NCI-H2196 (cell line): Measurements from ENCODE around the gene NTRK2.

Source experiments
- DNase-seq: peaks from one replicate; lab custom pipeline; 2025; ENCODE audit not compliant: unreplicated experiment; lab: John Stamatoyannopoulos, UW

NTRK2 gene

DNA sequence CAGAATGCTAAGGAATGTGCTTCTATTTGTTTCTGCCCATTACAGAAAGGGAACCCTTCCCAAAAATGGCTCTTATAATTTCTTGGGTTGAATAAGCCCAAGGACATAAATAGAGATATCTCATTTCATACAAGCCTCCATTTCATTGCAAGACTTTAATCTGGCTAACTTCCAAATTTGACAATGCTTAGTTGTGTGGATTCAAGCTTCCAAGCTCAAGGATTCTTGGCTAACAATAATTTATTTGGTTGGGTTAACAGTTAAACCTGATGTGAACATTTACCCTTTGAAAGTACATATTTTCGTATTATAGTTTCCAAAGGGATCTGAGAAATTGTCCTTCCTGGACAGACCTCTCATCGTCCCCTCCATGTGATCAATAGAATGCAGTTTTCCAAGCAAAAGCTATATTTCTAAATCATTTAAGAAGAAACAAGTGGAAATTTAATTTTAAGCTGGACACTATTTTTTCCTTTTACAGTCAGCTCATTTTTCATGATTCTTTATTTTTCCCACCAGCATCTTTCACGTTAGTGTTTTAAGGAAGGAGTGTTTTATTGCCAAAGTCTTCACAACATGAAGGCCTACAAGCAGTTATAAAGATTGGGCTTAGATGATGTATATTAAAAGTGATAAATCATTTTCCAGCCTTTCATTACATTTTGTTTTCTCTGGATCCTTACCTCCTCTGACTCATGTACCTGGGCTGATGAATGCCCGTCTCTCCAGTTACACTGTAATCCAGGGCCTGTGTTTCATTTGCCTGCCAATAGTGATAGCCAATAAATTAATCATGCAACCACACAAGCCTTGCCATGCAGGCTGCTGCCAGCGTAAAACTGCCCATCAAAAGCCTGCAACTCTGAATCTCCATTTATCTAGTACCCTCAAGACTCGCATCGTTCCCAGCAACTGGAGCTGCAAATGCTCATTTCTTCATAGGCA, 176.7 kb downstream of the NTRK2 start:
- DNase-seq = no peak

DNA sequence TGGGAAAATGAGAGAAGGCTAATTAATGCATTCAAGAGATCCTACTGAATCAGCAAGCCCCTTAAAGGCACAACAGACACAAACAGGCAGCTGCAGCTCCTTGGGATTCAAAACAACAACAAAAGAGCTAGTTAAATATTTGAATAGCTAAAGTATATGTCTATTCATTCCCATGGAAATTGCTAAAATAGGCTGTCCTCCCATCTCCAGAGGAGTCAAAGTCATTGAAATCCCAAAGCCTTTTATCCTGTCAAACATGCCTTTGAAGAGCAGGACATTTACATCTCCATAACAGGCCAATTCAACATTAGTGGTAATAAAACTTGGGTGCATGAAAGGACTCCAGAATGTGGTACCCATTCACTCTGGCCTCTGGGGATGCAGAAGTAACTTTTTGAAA, 177.4 kb downstream of the NTRK2 start:
- DNase-seq = no peak

DNA sequence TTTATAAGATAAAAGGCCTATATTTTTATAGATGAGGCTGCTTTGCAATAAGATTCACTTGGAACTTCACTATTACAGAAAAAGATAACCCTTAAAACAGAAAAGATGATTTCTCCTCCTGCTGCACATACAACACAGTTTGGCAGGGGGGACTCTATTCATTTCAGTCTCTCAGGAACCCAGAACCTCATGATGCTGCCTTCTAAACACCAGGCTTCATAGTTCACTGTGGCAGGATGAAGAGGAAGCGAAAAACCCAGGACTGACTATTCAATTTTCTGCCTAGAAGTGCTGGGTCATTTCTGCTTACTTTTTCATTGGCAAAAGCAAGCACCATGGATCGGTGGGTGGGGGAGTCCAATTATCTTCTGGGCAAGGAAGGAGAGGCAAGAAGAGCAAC, 179.5 kb downstream of the NTRK2 start:
- no peak for DNase-seq

DNA sequence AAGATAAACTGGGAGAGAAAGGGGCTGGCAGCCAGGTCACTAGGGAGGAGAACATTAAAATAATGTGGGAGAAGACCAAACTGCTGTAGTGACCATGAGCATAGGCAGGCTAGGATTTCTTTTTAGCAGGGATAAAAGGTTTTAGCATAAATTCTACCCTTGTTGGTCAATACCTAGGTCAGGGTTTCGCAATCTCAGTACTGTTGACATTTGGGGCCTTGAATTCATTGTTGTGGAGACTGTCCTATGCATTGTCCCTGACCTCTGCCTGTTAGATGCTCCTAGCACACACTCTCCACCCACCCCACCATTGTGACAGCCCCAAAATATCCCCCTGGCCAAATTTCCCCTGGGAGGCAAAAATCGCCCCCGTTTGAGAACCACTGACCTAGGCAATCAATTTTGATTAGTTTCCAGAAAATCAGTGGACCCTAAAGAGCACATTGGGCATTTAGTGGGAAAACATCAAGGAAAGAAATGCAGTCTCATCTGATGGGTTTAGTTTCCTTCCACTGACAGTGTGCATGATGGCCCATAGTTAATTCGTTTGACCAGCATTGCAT, 181.4 kb downstream of the NTRK2 start:
- no peak for DNase-seq

DNA sequence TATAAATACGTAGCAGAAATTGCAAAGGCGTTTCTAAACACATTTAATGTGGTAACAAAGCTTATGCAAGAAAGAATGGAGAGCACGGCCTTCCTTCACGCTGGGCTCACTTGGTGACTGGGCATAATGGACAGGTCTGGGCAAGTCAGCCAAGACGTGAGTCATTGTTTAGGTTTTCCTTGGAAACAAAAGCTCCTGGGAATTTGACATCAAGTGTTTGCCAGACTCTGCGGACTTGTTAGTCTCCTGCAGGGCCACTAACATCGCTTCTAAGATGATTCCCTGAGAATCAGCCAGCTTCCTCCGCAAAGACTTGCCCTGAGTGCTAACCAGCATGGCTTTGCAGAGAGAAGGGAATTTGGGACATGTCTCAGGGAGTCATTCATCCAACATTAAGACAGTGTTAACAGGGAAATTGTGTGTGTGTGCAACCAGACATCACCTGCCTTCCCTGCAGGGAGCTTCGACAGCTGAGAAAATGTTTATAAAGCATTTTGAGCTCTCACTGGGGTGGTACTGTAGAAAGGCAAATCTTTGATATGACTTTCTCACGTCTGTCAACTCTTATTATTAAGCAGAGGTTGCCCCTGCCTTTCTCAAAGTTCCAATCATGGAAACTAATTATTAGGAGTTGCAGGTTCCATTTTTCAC, 182.5 kb downstream of the NTRK2 start:
- no peak for DNase-seq

DNA sequence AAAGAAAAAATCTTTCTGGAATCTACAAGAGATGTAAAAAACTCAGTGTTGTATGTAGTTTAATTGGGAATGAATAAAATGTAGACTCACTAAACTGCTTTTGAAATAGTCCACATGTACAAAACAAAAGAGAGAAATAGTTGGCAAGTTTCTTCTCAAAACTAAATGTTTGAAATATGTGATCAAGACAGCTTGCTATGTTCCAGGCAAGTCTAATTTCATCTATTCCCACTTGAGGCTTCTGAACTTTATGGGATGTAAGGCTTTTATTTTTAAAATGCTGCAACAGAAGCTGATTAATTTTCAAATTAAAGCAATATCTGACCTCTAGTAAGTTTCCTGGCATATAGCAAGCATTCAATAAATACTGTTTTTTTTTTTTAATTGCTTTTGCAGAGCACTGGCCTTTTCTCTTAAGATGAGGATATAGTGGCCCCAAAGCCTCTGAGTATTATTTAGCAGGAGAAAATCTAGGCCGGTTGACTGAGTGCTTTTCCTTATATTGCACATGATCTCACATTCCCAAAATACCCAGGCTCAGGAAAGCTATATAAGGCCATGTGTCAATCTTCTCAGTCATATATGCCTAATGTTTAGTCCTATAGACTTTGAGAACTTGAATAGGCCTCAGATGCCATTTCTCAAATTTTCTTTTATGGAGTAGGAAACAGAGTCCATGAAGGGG, 183.2 kb downstream of the NTRK2 start:
- no peak for DNase-seq

GRCh38 chr9:84856181-84856632, 186.7 kb downstream of the NTRK2 start:
- no peak for DNase-seq

DNA sequence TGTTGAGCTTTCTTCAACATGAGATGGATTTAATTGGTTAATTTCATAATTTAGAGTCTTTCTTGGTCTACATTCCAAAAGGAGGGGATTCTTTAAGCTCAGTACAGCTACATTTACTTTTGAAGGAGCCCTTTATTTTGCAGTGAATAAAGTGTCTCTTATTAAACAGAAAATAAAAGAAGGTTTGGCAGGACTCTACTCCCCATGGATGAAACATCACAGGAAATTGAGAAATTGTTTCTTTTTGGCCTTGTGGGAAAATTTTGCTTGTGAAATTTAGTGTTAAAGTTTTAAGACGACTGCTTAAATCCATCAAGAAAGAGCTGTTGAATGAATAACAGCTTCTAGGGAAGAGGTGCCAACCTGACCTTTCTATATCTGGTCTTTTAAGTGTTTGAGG, 187.7 kb downstream of the NTRK2 start:
- DNase-seq = no peak

- no peak for DNase-seq
Measured at GRCh38 chr9:84858364-84858763, 188.8 kb downstream of the NTRK2 start.

GRCh38 chr9:84860249-84861115, 191.0 kb downstream of the NTRK2 start:
- no peak for DNase-seq

DNA sequence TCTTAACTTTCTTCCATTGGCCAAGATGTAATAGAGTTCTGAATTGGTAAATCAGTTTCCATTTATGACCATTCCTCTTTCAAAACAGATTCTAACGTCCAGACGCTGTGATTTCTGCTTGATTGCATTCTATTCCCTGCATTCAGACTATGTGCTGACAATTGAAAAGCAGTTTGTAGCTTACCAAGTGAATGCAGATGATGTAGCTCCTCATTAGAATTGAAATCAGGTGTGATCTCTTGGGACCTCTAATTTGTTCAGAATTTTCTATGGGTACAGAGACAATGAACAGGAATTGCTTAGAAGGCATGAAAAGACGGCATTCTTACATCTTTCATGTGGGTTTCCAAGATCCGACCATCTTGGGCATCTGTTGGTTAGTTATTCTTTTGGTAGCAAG, 191.9 kb downstream of the NTRK2 start:
- DNase-seq = no peak

DNA sequence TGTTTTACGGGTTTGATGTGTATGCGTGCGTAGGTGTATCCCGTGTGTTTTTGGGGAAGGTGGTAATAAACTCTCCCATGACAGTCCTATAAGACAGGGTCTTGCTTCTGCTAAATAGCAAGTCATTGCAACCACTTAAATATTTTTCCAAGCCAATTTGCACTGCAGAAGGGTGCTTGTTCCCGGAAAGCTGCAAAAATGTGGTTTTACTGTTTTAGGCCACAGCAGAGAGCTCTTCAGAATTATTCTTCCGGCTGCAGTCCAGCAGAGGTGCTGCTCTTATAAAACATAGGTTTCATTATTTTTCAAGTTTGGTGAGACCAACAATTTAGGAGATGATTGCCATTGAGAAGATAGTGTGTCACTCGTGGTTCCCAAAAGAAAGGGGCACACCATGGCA, 192.8 kb downstream of the NTRK2 start:
- DNase-seq = no peak

GRCh38 chr9:84862810-84863287, 193.3 kb downstream of the NTRK2 start:
- no peak for DNase-seq

GRCh38 chr9:84863372-84863771, 193.8 kb downstream of the NTRK2 start:
- no peak for DNase-seq

- no peak for DNase-seq
Measured at GRCh38 chr9:84866396-84867175, 197.1 kb downstream of the NTRK2 start.

GRCh38 chr9:84867186-84867585, 197.7 kb downstream of the NTRK2 start:
- no peak for DNase-seq

DNA sequence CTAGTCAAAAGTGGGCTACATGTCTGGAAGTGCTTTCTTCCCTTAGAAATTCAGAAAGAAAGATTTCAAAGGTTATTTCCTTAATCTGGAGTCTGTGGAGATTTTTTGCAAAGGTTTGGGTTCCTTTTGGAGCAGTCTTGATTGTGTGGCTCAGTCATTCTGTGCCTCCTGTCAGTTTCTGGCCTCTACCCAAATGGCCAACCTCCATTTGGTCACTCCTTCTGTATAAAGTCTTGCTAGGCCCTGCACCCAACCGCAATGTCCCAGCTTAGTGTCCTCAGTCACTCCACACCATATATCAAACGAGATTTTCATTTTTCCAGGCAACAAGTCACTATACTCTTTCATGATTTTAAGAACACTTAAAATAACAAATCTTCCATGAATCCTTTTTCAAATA, 199.6 kb downstream of the NTRK2 start:
- DNase-seq = no peak

DNA sequence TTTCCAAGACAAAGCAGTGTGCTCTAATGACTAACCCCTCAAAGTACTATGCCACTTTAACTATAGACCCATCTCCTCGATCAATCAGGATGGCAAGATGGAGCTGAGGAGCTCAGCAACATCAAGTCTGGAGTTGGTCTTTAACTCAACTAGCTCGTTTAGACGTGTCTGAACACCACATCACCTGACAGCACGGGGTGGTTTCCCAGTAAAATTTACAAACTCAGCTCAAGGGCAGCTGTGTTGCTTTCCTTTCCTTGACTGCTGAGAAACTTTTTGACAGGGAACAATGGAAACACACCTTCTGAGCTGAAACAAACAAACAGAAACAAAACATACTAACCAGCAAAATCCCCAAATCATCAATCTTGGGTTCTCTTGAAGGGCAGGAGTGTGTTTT, 202.5 kb downstream of the NTRK2 start:
- DNase-seq = no peak

- no peak for DNase-seq
Measured at GRCh38 chr9:84874022-84874421, 204.5 kb downstream of the NTRK2 start.

DNA sequence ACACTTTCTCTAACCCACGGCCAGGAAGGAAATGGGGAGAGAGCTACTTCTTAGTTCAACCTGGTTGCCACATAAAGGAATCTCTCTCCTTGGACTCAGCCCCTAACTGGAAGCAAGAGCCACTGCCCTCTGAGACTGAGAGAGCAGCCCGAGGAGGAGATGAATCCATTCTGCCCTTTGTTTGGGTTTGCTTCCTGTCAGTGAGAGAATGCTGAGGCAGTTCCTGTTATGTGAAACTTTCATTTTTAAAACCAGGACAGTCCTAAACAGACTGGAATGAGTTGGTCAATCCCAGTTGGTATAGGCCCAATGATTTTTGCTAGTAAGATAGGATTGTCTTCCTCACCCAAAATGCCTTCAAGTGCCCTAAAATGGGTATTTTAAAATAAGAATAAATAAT, 205.1 kb downstream of the NTRK2 start:
- DNase-seq = no peak
